ENCODE measurements around the gene GDPD5. TPM values are rescaled to one million over a fixed set of nuclear protein-coding genes. Genes with fewer than 3 reads are reported as not detected.

Gene GDPD5
- total RNA-seq, 1 experiment from 2014 or later = 28.6 TPM

GRCh38 chr11:75538150-75538942 lies 12.6 kb upstream of the GDPD5 start:
- TF ChIP-seq CTCF (IDR thresholded peaks at IDR 0.05; ENCODE audit: insufficient read depth in 1 of 2, low read depth in 1 of 2, low read length in 1 of 2, severe bottlenecking in 1 of 2, unreplicated experiment in 1 of 2) = no peak
- Histone ChIP-seq H3K27me3 (replicated peaks; ENCODE audit: control insufficient read depth, insufficient read depth, low read length) (no peaks in the 10 kb centered on the region), H3K4me1 (peaks cover 14% of the 10 kb centered on the region), H3K9me3 (no peaks in the 10 kb centered on the region), H3K36me3 (ENCODE audit: control insufficient read depth, insufficient read depth, low read length) (no peaks in the 10 kb centered on the region), H3K4me3 (ENCODE audit: low read depth, low read length) (no peak overlapping the region)
- Mint-ChIP-seq H3K4me3 (ENCODE audit: unreplicated experiment) (no peak overlapping the region), H3K36me3 (ENCODE audit: insufficient read depth, unreplicated experiment) (no peaks in the 10 kb centered on the region), H3K9me3 (ENCODE audit: unreplicated experiment) (no peaks in the 10 kb centered on the region), H3K27ac (ENCODE audit: unreplicated experiment) (no peak overlapping the region), H3K4me1 (ENCODE audit: low read depth, unreplicated experiment) (peaks cover 5% of the 10 kb centered on the region), H3K27me3 (ENCODE audit: insufficient read depth, unreplicated experiment) (no peaks in the 10 kb centered on the region)
- intact Hi-C loops (cut with micrococcal nuclease; ENCODE audit: unreplicated experiment) = no loop called here
- BruUV-seq (replicated peaks) = no TSS peak
- ChIA-PET CTCF (no interaction called here), POLR2A (interaction anchor here (0.5 kb wide), 1 partner anchor 12 kb away, joined by 3 read pairs; the partner anchor contains the start of gene GDPD5)
- no peak for DNase-seq

- no TSS peak for BruUV-seq (replicated peaks)
- peaks cover 14% of the 10 kb centered on the region for H3K4me1 ChIP-seq
- intact Hi-C loops (cut with micrococcal nuclease; ENCODE audit: unreplicated experiment) = no loop called here
- H3K9me3 Mint-ChIP-seq (ENCODE audit: unreplicated experiment) = no peaks in the 10 kb centered on the region
- H3K27me3 Mint-ChIP-seq (ENCODE audit: insufficient read depth, unreplicated experiment) = no peaks in the 10 kb centered on the region
- TF ChIP-seq CTCF (IDR thresholded peaks at IDR 0.05; ENCODE audit: insufficient read depth in 1 of 2, low read depth in 1 of 2, low read length in 1 of 2, severe bottlenecking in 1 of 2, unreplicated experiment in 1 of 2) = no peak
- no peaks in the 10 kb centered on the region for H3K36me3 Mint-ChIP-seq (ENCODE audit: insufficient read depth, unreplicated experiment)
- no peaks in the 10 kb centered on the region for H3K36me3 ChIP-seq (ENCODE audit: control insufficient read depth, insufficient read depth, low read length)
- ChIA-PET POLR2A (no interaction called here), CTCF (interaction anchor here (1.2 kb wide), 1 partner anchor 93 kb away, joined by 3 read pairs; no protein-coding TSS in a partner anchor)
- H3K4me1 Mint-ChIP-seq (ENCODE audit: low read depth, unreplicated experiment) = peaks cover 5% of the 10 kb centered on the region
- DNase-seq = no peak
- no peaks in the 10 kb centered on the region for H3K9me3 ChIP-seq
- no peak overlapping the region for H3K4me3 Mint-ChIP-seq (ENCODE audit: unreplicated experiment)
- no peak overlapping the region for H3K4me3 ChIP-seq (ENCODE audit: low read depth, low read length)
- no peaks in the 10 kb centered on the region for H3K27me3 ChIP-seq (replicated peaks; ENCODE audit: control insufficient read depth, insufficient read depth, low read length)
- no peak overlapping the region for H3K27ac Mint-ChIP-seq (ENCODE audit: unreplicated experiment)
These were observed 12.0 kb upstream of the GDPD5 start for GRCh38 chr11:75537740-75538139.

GRCh38 chr11:75536786-75537641 lies 11.3 kb upstream of the GDPD5 start:
- DNase-seq = no peak
- Histone ChIP-seq H3K4me1 (peaks cover 14% of the 10 kb centered on the region), H3K4me3 (ENCODE audit: low read depth, low read length) (no peak overlapping the region), H3K9me3 (no peaks in the 10 kb centered on the region), H3K27me3 (replicated peaks; ENCODE audit: control insufficient read depth, insufficient read depth, low read length) (no peaks in the 10 kb centered on the region), H3K36me3 (ENCODE audit: control insufficient read depth, insufficient read depth, low read length) (no peaks in the 10 kb centered on the region)
- ChIA-PET CTCF (interaction anchor here (1.2 kb wide), 1 partner anchor 92 kb away, joined by 3 read pairs; no protein-coding TSS in a partner anchor), POLR2A (no interaction called here)
- Mint-ChIP-seq H3K27ac (ENCODE audit: unreplicated experiment) (no peak overlapping the region), H3K4me3 (ENCODE audit: unreplicated experiment) (no peak overlapping the region), H3K27me3 (ENCODE audit: insufficient read depth, unreplicated experiment) (no peaks in the 10 kb centered on the region), H3K9me3 (ENCODE audit: unreplicated experiment) (no peaks in the 10 kb centered on the region), H3K36me3 (ENCODE audit: insufficient read depth, unreplicated experiment) (no peaks in the 10 kb centered on the region), H3K4me1 (ENCODE audit: low read depth, unreplicated experiment) (peaks cover 5% of the 10 kb centered on the region)
- intact Hi-C loops (cut with micrococcal nuclease; ENCODE audit: unreplicated experiment) = no loop called here
- no TSS peak for BruUV-seq (replicated peaks)
- no peak for TF ChIP-seq CTCF (IDR thresholded peaks at IDR 0.05; ENCODE audit: insufficient read depth in 1 of 2, low read depth in 1 of 2, low read length in 1 of 2, severe bottlenecking in 1 of 2, unreplicated experiment in 1 of 2)

Measured in Caco-2 (cell line).